Smooth muscle cell (in vitro differentiated cells): ENCODE measurements around the gene C1orf74. TPM values are rescaled to one million over a fixed set of nuclear protein-coding genes. Genes with fewer than 3 reads are reported as not detected.

Source experiments
- DNase-seq: peaks from one replicate; lab custom pipeline; 2025; ENCODE audit not compliant: unreplicated experiment; lab: John Stamatoyannopoulos, UW
- H2AFZ ChIP-seq: fragments of 200-600 bp; sonication (generic); 2 replicates; pipeline ENCODE4 v1.6.0; 2016; ENCODE audit warnings: antibody characterized with exemption, low read depth, mild to moderate bottlenecking
- H3F3A ChIP-seq: fragments of 200-600 bp; sonication (generic); 2 replicates; pipeline ENCODE4 v1.6.0; 2017; ENCODE audit warnings: antibody characterized with exemption, low read depth
- H3K27ac ChIP-seq: fragments of 200-600 bp; sonication (generic); 2 replicates; pipeline ENCODE4 v1.5.1; 2016; ENCODE audit warnings: low read depth, mild to moderate bottlenecking
- H3K27me3 ChIP-seq: fragments of 200-600 bp; sonication (generic); 2 replicates; pipeline ENCODE4 v1.6.1; 2016; ENCODE audit warnings: low read depth, mild to moderate bottlenecking
- H3K36me3 ChIP-seq: fragments of 200-600 bp; sonication (generic); 2 replicates; pipeline ENCODE4 v1.5.1; 2016; ENCODE audit warnings: low read depth
- H3K4me1 ChIP-seq: fragments of 200-600 bp; sonication (generic); 2 replicates; pipeline ENCODE4 v1.5.1; 2016; ENCODE audit warnings: low read depth
- H3K4me2 ChIP-seq: fragments of 200-600 bp; sonication (generic); 2 replicates; pipeline ENCODE4 v1.6.0; 2016; ENCODE audit warnings: mild to moderate bottlenecking
- H3K4me3 ChIP-seq: fragments of 200-600 bp; sonication (generic); 2 replicates; pipeline ENCODE4 v1.5.1; 2016; ENCODE audit warnings: mild to moderate bottlenecking
- H3K79me2 ChIP-seq: fragments of 200-600 bp; sonication (generic); 2 replicates; pipeline ENCODE4 v1.6.0; 2016; ENCODE audit warnings: low read depth, mild to moderate bottlenecking
- H3K9ac ChIP-seq: fragments of 200-600 bp; sonication (generic); 2 replicates; pipeline ENCODE4 v1.6.0; 2016; ENCODE audit warnings: low read depth
- H3K9me3 ChIP-seq: fragments of 200-600 bp; sonication (generic); replicated peaks from 2 replicates; pipeline ENCODE4 v1.5.1; 2016; ENCODE audit warnings: low read depth
- H4K20me1 ChIP-seq: fragments of 200-600 bp; sonication (generic); 2 replicates; pipeline ENCODE4 v1.6.0; 2016; ENCODE audit warnings: low read depth
- CTCF ChIP-seq: fragments of 200-600 bp; sonication (generic); IDR thresholded peaks from 2 replicates; pipeline ENCODE4 v1.5.1; 2017; ENCODE audit warnings: borderline replicate concordance, mild to moderate bottlenecking, antibody characterized with exemption; ENCODE audit not compliant: insufficient read depth, poor library complexity, severe bottlenecking
- whole genome bisulfite sequencing: methylation state at CpG from one replicate; pipeline ENCODE4 v1.1.7; 2016; ENCODE audit warnings: low lambda C conversion rate; 5-methylcytosine and 5-hydroxymethylcytosine counted together
- polyA plus RNA-seq: library from polyadenylated mRNA; unstranded; fragments of >200 nt; fragmentation: Nextera tagmentation; extraction: Ambion mirVana; gene quantifications from 2 replicates; pipeline ENCODE4 v1.2.1, GENCODE V29; 2016
- total RNA-seq: library from RNA; depleted of rRNA; stranded (reverse); fragments of >200 nt; gene quantifications from 2 replicates; pipeline ENCODE4 v1.2.3, GENCODE V29; 2014

The C1orf74 gene
- total and polyA plus RNA-seq, 2 experiments from 2014 or later, result 1.0 to 5.0 TPM

DNA sequence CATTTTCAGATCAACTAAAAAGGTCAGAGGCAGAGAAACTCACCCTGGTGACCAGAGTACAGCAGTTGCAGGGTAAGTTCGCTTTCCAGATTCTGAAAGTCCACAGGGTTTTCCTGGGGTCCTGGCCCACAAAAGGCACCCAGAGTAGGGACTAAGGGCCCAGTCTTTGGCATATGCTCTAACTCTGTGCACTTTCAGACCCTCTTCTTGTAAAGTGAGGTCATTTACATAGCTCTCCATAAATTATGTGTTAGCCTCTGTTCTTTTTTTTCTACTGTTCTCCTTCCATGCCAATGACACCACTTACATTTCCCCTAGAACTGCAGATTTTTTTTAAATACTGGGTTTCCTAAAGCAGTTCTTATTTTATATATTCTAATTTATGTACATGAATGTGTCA lies 6.3 kb downstream of the C1orf74 start:
- Histone ChIP-seq H4K20me1 (no peaks in the 10 kb centered on the region), H3K9ac (no peak overlapping the region), H3K79me2 (no peaks in the 10 kb centered on the region), H3K27ac (no peak overlapping the region), H3K4me1 (no peaks in the 10 kb centered on the region), H3K27me3 (no peaks in the 10 kb centered on the region), H3K36me3 (no peaks in the 10 kb centered on the region), H3K4me3 (no peak overlapping the region), H3K9me3 (no peaks in the 10 kb centered on the region), H3K4me2 (no peak overlapping the region), H3F3A (no peaks in the 10 kb centered on the region), H2AFZ (no peak overlapping the region)
- TF ChIP-seq CTCF, result no peak
- 100% methylated on average over 1 of the region's 1 CpG for WGBS
- DNase-seq, result no peak

GRCh38 chr1:209777587-209777986 lies 6.8 kb downstream of the C1orf74 start:
- Histone ChIP-seq H3K4me1 (no peaks in the 10 kb centered on the region), H3K9ac (no peak overlapping the region), H3F3A (no peaks in the 10 kb centered on the region), H3K79me2 (no peaks in the 10 kb centered on the region), H2AFZ (no peak overlapping the region), H3K4me3 (no peak overlapping the region), H3K9me3 (no peaks in the 10 kb centered on the region), H3K27me3 (no peaks in the 10 kb centered on the region), H3K27ac (no peak overlapping the region), H4K20me1 (no peaks in the 10 kb centered on the region), H3K4me2 (no peak overlapping the region), H3K36me3 (no peaks in the 10 kb centered on the region)
- TF ChIP-seq CTCF, result no peak
- DNase-seq, result no peak
- WGBS, result 95% methylated on average over 2 of the region's 2 CpGs

- Histone ChIP-seq H3K79me2 (no peaks in the 10 kb centered on the region), H4K20me1 (no peaks in the 10 kb centered on the region), H3K27me3 (no peaks in the 10 kb centered on the region), H3K36me3 (no peaks in the 10 kb centered on the region), H3K4me3 (no peak overlapping the region), H3K9ac (no peak overlapping the region), H2AFZ (no peak overlapping the region), H3K4me1 (no peaks in the 10 kb centered on the region), H3K4me2 (no peak overlapping the region), H3F3A (peaks cover under 1% of the 10 kb centered on the region), H3K9me3 (no peaks in the 10 kb centered on the region), H3K27ac (no peak overlapping the region)
- no peak for TF ChIP-seq CTCF
- WGBS, result 58% methylated on average over 2 of the region's 2 CpGs
- DNase-seq, result no peak
Observed at GRCh38 chr1:209775678-209776077, 8.7 kb downstream of the C1orf74 start.

DNA sequence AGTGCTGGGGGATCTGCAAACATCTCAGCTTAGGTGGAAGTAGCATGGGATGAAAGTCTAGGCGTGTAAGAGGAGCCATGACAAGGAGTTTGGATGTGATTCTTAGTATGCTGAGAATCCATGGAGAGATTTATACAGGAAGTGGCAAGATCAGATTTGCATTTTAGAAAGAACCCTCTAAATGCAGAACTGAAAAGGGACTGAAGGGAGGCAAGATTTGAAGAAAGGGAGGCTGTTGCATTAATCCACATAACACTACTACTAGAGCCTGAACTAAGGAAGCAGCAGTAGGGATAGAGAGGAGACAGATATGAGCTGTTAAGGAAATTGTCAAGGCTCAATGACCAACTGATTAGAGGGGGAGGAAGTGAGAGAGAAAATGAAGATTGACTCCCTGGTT lies 9.8 kb downstream of the C1orf74 start:
- no peaks in the 10 kb centered on the region for H4K20me1 ChIP-seq
- no peaks in the 10 kb centered on the region for H3K9me3 ChIP-seq
- no peak overlapping the region for H3K27ac ChIP-seq
- TF ChIP-seq CTCF, result no peak
- 64% methylated on average over 1 of the region's 1 CpG for WGBS
- H3K27me3 ChIP-seq, result no peaks in the 10 kb centered on the region
- H3K36me3 ChIP-seq, result no peaks in the 10 kb centered on the region
- no peak overlapping the region for H3K9ac ChIP-seq
- H2AFZ ChIP-seq, result no peak overlapping the region
- peaks cover 6% of the 10 kb centered on the region for H3F3A ChIP-seq
- no peak for DNase-seq
- H3K4me3 ChIP-seq, result no peak overlapping the region
- H3K4me1 ChIP-seq, result no peaks in the 10 kb centered on the region
- no peaks in the 10 kb centered on the region for H3K79me2 ChIP-seq
- no peak overlapping the region for H3K4me2 ChIP-seq
